Measurements from ENCODE around the gene PIGQ. TPM values are rescaled to one million over a fixed set of nuclear protein-coding genes. Genes with fewer than 3 reads are reported as not detected.

Gene PIGQ
- total and polyA plus RNA-seq, 2 of the 13 experiments (the other 11 are each of a cell fraction or from before 2014, with no cell fraction given), result 7.7 to 19.7 TPM

GRCh38 chr16:525123-525519 lies 44.6 kb upstream of the PIGQ start (continued):
- no peak for TF ChIP-seq THAP9 (CRISPR knock-in tag; IDR thresholded peaks at IDR 0.05; ENCODE audit: borderline replicate concordance)
- TF ChIP-seq KDM4B (CRISPR knock-in tag; IDR thresholded peaks at IDR 0.05), result no peak
- no peak for TF ChIP-seq PAX8 (CRISPR knock-in tag; IDR thresholded peaks at IDR 0.05; ENCODE audit: borderline replicate concordance)
- TF ChIP-seq PTBP1 (IDR thresholded peaks at IDR 0.05; ENCODE audit: low read depth, low read length, poor library complexity, severe bottlenecking), result no peak
- TF ChIP-seq NR3C1 (CRISPR knock-in tag; IDR thresholded peaks at IDR 0.05), result no peak
- no peak for TF ChIP-seq ATAD3A (CRISPR knock-in tag; IDR thresholded peaks at IDR 0.05)
- no peak for TF ChIP-seq ZNF749 (CRISPR knock-in tag; IDR thresholded peaks at IDR 0.05; ENCODE audit: borderline replicate concordance)
- peak; percentile 44 for TF ChIP-seq POLR2G (IDR thresholded peaks at IDR 0.05; ENCODE audit: low read depth, low read length)
- no peak for TF ChIP-seq FOSL1 (CRISPR knock-in tag; IDR thresholded peaks at IDR 0.05; ENCODE audit: borderline replicate concordance)
- TF ChIP-seq ZNF101 (CRISPR knock-in tag; IDR thresholded peaks at IDR 0.05; ENCODE audit: borderline replicate concordance, low read depth), result no peak
- no peak for TF ChIP-seq ZNF576 (CRISPR knock-in tag; IDR thresholded peaks at IDR 0.05)
- TF ChIP-seq MIER2 (CRISPR knock-in tag; IDR thresholded peaks at IDR 0.05), result no peak
- TF ChIP-seq, protein P1, sequence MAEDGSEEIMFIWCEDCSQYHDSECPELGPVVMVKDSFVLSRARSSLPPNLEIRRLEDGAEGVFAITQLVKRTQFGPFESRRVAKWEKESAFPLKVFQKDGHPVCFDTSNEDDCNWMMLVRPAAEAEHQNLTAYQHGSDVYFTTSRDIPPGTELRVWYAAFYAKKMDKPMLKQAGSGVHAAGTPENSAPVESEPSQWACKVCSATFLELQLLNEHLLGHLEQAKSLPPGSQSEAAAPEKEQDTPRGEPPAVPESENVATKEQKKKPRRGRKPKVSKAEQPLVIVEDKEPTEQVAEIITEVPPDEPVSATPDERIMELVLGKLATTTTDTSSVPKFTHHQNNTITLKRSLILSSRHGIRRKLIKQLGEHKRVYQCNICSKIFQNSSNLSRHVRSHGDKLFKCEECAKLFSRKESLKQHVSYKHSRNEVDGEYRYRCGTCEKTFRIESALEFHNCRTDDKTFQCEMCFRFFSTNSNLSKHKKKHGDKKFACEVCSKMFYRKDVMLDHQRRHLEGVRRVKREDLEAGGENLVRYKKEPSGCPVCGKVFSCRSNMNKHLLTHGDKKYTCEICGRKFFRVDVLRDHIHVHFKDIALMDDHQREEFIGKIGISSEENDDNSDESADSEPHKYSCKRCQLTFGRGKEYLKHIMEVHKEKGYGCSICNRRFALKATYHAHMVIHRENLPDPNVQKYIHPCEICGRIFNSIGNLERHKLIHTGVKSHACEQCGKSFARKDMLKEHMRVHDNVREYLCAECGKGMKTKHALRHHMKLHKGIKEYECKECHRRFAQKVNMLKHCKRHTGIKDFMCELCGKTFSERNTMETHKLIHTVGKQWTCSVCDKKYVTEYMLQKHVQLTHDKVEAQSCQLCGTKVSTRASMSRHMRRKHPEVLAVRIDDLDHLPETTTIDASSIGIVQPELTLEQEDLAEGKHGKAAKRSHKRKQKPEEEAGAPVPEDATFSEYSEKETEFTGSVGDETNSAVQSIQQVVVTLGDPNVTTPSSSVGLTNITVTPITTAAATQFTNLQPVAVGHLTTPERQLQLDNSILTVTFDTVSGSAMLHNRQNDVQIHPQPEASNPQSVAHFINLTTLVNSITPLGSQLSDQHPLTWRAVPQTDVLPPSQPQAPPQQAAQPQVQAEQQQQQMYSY (CRISPR knock-in tag; IDR thresholded peaks at IDR 0.05), result no peak
- no peak for TF ChIP-seq NFKBIZ (CRISPR knock-in tag; IDR thresholded peaks at IDR 0.05)
- no peak for TF ChIP-seq SRF (IDR thresholded peaks at IDR 0.05; ENCODE audit: low read depth, low read length)
- no peak for TF ChIP-seq PBX2 (CRISPR knock-in tag; IDR thresholded peaks at IDR 0.05)
- TF ChIP-seq ZBTB44 (CRISPR knock-in tag; IDR thresholded peaks at IDR 0.05), result no peak
- no peak for TF ChIP-seq ZNF878 (CRISPR knock-in tag; IDR thresholded peaks at IDR 0.05)
- TF ChIP-seq ZNF441 (CRISPR knock-in tag; IDR thresholded peaks at IDR 0.05; ENCODE audit: borderline replicate concordance), result no peak
- peak; percentile 3 for TF ChIP-seq IKZF4 (CRISPR knock-in tag; IDR thresholded peaks at IDR 0.05; ENCODE audit: borderline replicate concordance, low read depth, not compliant biosample characterization)
- no peak for TF ChIP-seq RFXAP (CRISPR knock-in tag; IDR thresholded peaks at IDR 0.05; ENCODE audit: borderline replicate concordance)

Measured in HepG2 (cell line).